ENCODE measurements around the gene SF1.

SF1 gene

GRCh38 chr11:64769283-64769682, 9.1 kb downstream of the SF1 start:
- H2AFZ ChIP-seq, result no peak overlapping the region
- no peak overlapping the region for H3K27ac ChIP-seq
- no peak overlapping the region for H3K4me3 ChIP-seq (ENCODE audit: low read depth, low read length)
- H3K9me3 ChIP-seq (ENCODE audit: control insufficient read depth, low read length), result no peaks in the 10 kb centered on the region
- peaks cover 31% of the 10 kb centered on the region for H3K79me2 ChIP-seq
- no peaks in the 10 kb centered on the region for H3K27me3 ChIP-seq (ENCODE audit: control insufficient read depth, insufficient read depth, low read length)
- H3K9ac ChIP-seq, result no peak overlapping the region
- H3K36me3 ChIP-seq (ENCODE audit: control insufficient read depth, insufficient read depth, low read length), result no peaks in the 10 kb centered on the region
- H3K4me1 ChIP-seq, result peaks cover 4% of the 10 kb centered on the region
- TF ChIP-seq, protein P1, sequence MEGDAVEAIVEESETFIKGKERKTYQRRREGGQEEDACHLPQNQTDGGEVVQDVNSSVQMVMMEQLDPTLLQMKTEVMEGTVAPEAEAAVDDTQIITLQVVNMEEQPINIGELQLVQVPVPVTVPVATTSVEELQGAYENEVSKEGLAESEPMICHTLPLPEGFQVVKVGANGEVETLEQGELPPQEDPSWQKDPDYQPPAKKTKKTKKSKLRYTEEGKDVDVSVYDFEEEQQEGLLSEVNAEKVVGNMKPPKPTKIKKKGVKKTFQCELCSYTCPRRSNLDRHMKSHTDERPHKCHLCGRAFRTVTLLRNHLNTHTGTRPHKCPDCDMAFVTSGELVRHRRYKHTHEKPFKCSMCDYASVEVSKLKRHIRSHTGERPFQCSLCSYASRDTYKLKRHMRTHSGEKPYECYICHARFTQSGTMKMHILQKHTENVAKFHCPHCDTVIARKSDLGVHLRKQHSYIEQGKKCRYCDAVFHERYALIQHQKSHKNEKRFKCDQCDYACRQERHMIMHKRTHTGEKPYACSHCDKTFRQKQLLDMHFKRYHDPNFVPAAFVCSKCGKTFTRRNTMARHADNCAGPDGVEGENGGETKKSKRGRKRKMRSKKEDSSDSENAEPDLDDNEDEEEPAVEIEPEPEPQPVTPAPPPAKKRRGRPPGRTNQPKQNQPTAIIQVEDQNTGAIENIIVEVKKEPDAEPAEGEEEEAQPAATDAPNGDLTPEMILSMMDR (IDR thresholded peaks at IDR 0.05), result no peak
- no peak overlapping the region for H3K4me2 ChIP-seq (ENCODE audit: low read length)

GRCh38 chr11:64768300-64768694, 10.0 kb downstream of the SF1 start:
- no peaks in the 10 kb centered on the region for H3K9me3 ChIP-seq (ENCODE audit: control insufficient read depth, low read length)
- no peaks in the 10 kb centered on the region for H3K36me3 ChIP-seq (ENCODE audit: control insufficient read depth, insufficient read depth, low read length)
- H3K27me3 ChIP-seq (ENCODE audit: control insufficient read depth, insufficient read depth, low read length), result no peaks in the 10 kb centered on the region
- H2AFZ ChIP-seq, result no peak overlapping the region
- H3K79me2 ChIP-seq, result peaks cover 25% of the 10 kb centered on the region
- no peak overlapping the region for H3K27ac ChIP-seq
- peaks cover 11% of the 10 kb centered on the region for H3K4me1 ChIP-seq
- no peak overlapping the region for H3K9ac ChIP-seq
- no peak overlapping the region for H3K4me2 ChIP-seq (ENCODE audit: low read length)
- no peak overlapping the region for H3K4me3 ChIP-seq (ENCODE audit: low read depth, low read length)
- TF ChIP-seq, protein P1 (IDR thresholded peaks at IDR 0.05), result no peak

DNA sequence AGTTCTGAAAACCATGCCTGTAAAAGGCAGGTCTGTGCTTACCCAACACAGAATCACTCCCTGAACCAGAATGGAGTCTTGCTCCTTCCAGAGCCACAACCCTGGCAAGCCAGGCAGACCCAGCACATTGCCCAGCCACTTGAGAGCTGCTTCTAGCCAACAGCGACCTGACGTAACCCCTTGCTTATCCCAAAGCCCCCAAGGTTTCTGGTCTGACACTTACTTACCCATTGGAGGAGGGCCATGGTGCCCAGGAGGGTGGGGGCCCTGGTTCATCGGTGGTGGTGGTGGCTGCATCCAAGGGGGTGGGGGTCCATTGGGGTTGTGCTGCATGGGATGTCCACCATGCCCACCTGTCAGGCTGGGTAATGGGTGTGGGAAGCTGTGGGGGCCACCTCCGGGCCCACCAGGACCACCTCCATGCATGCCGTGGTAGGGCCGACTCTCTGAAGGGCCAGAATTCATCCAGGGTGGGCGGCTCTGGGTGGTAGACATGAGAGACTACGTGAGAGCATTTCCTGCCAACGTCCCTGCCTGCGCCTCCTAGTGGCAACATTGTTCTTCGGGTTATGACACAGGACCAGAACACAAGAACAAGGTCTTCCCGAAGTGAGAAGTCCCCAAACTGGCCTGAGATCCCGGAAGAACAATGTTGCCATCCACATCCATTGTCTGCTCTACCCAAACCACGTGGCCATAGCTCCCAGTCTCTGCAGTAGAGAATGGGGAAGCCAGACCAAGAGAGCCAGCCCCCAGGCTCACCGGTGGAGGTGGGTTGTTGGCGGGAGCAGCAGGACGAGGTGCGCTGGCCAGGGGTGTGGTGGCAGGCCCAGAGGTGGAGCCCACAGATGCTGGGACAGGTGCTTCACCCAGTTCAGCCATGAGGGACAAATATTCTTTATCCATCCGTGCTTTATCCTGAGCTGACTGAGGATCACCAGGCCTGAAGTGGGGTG, 10.7 kb downstream of the SF1 start:
- Histone ChIP-seq H2AFZ (no peak overlapping the region), H3K4me2 (ENCODE audit: low read length) (no peak overlapping the region), H3K9me3 (ENCODE audit: control insufficient read depth, low read length) (no peaks in the 10 kb centered on the region), H3K4me1 (peaks cover 14% of the 10 kb centered on the region), H3K27ac (no peak overlapping the region), H3K9ac (no peak overlapping the region), H3K4me3 (ENCODE audit: low read depth, low read length) (no peak overlapping the region), H3K27me3 (ENCODE audit: control insufficient read depth, insufficient read depth, low read length) (no peaks in the 10 kb centered on the region), H3K36me3 (ENCODE audit: control insufficient read depth, insufficient read depth, low read length) (no peaks in the 10 kb centered on the region), H3K79me2 (peaks cover 20% of the 10 kb centered on the region)
- TF ChIP-seq, protein P1 (IDR thresholded peaks at IDR 0.05), result peak; percentile 60

GRCh38 chr11:64766881-64767280, 11.5 kb downstream of the SF1 start:
- H3K79me2 ChIP-seq, result peaks cover 19% of the 10 kb centered on the region
- H3K9me3 ChIP-seq (ENCODE audit: control insufficient read depth, low read length), result no peaks in the 10 kb centered on the region
- H3K4me3 ChIP-seq (ENCODE audit: low read depth, low read length), result no peak overlapping the region
- TF ChIP-seq, protein P1 (IDR thresholded peaks at IDR 0.05), result no peak
- H3K4me2 ChIP-seq (ENCODE audit: low read length), result no peak overlapping the region
- H3K4me1 ChIP-seq, result peaks cover 15% of the 10 kb centered on the region
- H3K36me3 ChIP-seq (ENCODE audit: control insufficient read depth, insufficient read depth, low read length), result no peaks in the 10 kb centered on the region
- H2AFZ ChIP-seq, result no peak overlapping the region
- no peaks in the 10 kb centered on the region for H3K27me3 ChIP-seq (ENCODE audit: control insufficient read depth, insufficient read depth, low read length)
- no peak overlapping the region for H3K9ac ChIP-seq
- no peak overlapping the region for H3K27ac ChIP-seq
